Right lung (tissue), 10 donors: ENCODE results near the gene AP5S1. TPM values are rescaled to one million over a fixed set of nuclear protein-coding genes. Genes with fewer than 3 reads are reported as not detected.
A peak's percentile ranks its signal among the peaks of the same experiment; 100 is the strongest.

Experiments used
- DNase-seq, 2 donors: peaks; one replicate each; pipeline ENCODE4 v3.0.0-alpha.2; 2013
- long read RNA-seq, 8 donors: transcript quantifications; one replicate each; lab custom pipeline, GENCODE V29; 2026
- polyA plus RNA-seq, 5 donors: library from polyadenylated mRNA; unstranded; fragments of 120-200 nt; gene quantifications; one replicate each; pipeline versions ENCODE4 v1.2.1 to v1.2.3, GENCODE V29; 2013; ENCODE audit warnings: inconsistent platforms in 1 of 5, low replicate concordance in 1 of 5; ENCODE audit not compliant: insufficient read length in 5 of 5, insufficient read depth in 1 of 5

AP5S1 gene, protein sequence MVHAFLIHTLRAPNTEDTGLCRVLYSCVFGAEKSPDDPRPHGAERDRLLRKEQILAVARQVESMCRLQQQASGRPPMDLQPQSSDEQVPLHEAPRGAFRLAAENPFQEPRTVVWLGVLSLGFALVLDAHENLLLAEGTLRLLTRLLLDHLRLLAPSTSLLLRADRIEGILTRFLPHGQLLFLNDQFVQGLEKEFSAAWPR
- polyA plus RNA-seq: 10 to 100 TPM in 2 of 5 donors, 1 to 10 TPM in 3; 8.6 to 12.9 (median 9.5) TPM
- long read RNA-seq, donor 1, full-length matches to known transcripts: 7 of 7 reads
- long read RNA-seq, donor 1, partial matches to known transcripts: 0 of 7 reads
- long read RNA-seq, donor 1, other reads (novel, unspliced or antisense): 0 of 7 reads
- long read RNA-seq, donor 2, full-length matches to known transcripts: 2 of 2 reads
- long read RNA-seq, donor 2, partial matches to known transcripts: 0 of 2 reads
- long read RNA-seq, donor 2, other reads (novel, unspliced or antisense): 0 of 2 reads
- long read RNA-seq, donor 3, full-length matches to known transcripts: 3 of 12 reads
- long read RNA-seq, donor 3, partial matches to known transcripts: 9 of 12 reads
- long read RNA-seq, donor 3, other reads (novel, unspliced or antisense): 0 of 12 reads
- long read RNA-seq, donor 4, full-length matches to known transcripts: 3 of 3 reads
- long read RNA-seq, donor 4, partial matches to known transcripts: 0 of 3 reads
- long read RNA-seq, donor 4, other reads (novel, unspliced or antisense): 0 of 3 reads
- long read RNA-seq, donor 5, full-length matches to known transcripts: 2 of 2 reads
- long read RNA-seq, donor 5, partial matches to known transcripts: 0 of 2 reads
- long read RNA-seq, donor 5, other reads (novel, unspliced or antisense): 0 of 2 reads
- long read RNA-seq, donor 6, full-length matches to known transcripts: 5 of 5 reads
- long read RNA-seq, donor 6, partial matches to known transcripts: 0 of 5 reads
- long read RNA-seq, donor 6, other reads (novel, unspliced or antisense): 0 of 5 reads
- long read RNA-seq, donor 7, full-length matches to known transcripts: 5 of 5 reads
- long read RNA-seq, donor 7, partial matches to known transcripts: 0 of 5 reads
- long read RNA-seq, donor 7, other reads (novel, unspliced or antisense): 0 of 5 reads
- long read RNA-seq, donor 8, full-length matches to known transcripts: 3 of 3 reads
- long read RNA-seq, donor 8, partial matches to known transcripts: 0 of 3 reads
- long read RNA-seq, donor 8, other reads (novel, unspliced or antisense): 0 of 3 reads

DNA sequence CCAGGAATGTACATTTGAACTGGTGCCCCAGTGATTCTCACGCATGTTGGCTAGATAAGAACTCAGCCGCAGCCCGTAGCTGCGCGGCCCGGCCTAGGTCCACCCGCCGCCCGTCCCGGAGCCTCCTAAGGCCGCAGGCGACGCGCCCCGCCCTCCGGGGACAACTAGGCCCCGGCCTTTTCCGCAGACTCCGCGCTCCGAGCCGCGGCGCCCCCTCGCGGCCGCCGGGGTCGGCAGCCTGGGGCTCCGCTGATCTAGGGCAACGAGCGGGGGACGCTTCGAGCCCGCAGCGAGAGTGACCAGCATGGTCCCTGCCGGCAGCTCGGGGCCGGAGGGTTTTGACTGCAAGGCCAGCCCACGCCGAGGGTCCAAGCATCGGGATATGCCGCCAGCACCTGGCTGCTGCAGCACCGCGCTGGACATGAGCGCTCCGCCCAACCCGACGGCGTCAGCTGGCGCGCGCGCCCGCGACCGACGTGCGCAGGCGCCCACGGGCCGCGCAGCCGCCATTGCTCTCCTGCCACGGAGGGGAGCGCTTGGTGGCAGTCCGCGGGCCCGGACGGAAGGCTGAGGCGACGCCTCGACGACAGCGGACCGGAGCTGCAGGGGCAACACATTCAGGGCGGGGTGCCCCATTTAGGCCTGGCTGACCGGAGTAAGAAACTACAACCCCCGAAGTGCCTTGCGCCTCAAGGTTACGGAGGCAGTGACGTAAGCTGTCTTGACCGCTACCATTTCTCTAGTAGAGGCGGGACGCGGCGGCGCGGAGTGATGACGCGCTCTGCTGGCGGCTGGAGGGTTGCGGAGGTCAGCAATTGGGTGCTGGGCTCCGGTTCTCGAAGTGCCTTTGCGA, at the start of gene AP5S1:
TSS of gene AP5S1 (plus strand) at position 500 of the 853 bp plus-strand sequence. CDS start 1,571 bp downstream, outside the sequence.
- DNase-seq: peak; percentile 98

DNA sequence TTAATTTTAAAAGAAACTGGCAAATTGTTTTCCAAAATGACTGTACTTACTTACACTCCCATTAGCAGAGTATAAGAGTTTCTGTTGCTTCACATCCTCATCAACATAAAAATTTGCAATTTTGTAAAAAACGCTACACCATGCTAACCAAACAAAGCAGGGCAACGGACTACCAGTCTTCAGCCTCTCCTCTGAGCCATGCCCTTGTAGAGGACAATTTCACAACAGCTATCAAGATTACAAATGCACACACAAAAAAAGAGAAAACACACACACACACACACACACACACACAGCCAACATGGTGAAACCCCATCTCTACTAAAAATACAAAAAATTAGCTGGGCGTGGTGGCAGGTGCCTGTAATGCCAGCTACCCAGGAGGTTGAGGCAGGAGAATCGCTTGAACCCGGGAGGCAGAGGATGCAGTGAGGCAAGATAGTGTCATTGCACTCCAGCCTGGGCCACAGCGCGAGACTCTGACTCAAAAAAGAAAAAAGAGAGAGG, 48.7 kb upstream of the AP5S1 start:
- no peak for DNase-seq

DNA sequence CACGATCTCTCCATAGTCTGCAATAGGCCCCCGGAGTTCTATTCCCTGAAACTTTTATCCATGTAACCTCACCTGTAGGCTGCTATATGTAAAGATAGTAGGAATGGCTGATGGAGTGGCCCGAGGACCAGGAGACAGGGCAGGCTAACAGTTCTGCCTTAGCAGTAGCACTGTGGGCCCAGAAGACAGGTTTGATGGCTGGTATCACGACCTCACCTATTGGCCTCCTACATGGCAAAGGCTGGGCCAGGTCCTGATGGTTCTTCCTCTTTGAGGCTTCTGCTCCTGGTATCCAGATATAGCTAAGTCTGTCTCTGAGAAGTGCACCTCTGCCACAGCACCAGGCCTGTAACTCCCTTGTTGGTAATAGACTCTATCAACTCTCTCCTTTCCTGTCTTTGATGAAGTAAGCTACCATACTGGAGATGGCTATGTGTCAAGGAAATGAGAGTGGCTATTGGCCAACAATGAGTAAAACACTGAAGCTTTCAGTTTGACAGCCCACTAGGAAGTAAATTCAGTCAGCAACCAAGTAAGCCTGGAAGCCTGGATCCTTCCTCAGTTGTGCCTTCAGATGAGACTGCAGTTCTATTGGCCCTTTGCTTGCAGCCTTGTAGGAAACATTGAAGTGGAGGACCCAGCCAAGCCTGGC, 44.8 kb upstream of the AP5S1 start:
- no peak for DNase-seq

DNA sequence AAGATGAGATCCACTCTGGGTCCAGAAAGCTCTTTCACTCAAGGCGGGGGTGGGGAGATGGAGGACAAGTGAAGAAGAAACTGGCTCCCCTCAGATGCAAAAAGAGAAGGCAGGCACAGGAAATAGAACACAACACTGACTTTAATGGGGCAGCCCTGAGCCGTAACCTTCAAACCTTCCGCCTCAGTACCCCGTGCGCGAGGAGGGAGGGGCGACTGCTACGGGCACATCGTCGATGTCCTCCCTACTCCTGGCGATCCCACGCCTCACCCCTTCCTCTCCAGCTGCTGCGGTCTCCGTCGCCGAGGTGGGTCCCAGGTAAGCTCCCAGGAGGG, 43.0 kb upstream of the AP5S1 start:
- no peak for DNase-seq

DNA sequence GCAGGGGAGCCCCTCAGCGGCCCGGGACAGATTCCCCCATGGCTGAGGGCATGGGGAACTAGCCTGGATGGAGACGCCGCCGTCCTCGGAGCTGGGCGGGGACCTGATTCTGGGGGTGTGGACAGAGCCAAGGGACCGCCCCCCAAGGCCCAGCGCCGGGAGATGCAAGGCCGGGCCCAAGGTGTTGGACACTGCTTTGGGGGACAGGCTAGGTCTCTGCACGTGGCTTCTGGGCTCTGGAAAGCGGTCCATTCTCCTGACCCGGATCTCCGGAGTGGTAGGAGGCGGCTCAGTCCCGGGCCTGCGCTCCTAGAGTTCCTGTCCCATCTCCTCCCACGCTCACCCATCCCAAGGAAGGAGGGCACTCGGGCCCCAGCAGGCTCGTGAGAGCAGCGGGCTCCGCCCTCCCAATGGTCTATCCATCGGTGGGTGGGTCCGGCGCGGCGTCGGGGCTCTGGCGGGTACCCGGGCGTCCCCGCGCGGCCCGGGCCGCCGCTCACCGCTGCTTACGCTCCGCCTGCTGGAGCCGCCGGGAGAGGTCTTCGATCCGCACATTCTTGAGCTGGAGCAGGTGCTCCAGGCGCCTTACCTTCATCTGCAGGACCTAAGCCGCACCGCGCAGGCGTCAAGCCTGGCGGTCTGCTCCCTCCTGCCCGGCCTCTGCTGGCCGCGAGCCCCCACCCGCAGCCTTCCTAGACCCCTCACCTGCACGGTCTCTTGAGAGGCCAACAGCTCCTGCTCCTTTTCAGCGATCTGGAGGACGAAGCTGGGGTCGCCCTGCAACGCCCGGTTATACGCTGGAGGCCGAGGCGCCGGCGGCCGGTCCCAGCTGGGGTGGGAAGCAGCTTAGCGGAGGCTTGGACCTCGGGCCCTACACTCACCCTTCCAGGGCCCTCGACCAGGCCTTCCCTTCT, 42.4 kb upstream of the AP5S1 start:
- no peak for DNase-seq

DNA sequence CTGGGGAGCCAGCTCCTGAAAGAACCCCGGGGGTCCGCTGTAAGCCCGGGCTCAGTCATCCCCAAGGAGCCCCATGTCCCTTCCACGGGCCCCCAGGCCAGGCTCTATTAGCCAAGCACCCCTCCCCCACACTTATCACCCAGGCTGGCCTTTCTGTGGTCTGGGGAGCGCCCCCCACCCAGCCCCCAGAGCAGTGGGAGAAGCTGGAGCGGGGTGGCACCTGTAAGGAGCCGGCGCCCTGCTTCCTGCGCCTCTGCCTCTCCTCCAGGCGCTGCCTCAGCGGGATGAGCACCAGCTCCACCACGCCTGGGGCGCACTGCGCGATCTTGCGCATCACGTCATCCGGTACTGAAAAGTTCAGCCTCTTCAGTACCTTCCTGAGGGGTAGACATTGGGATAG, 41.4 kb upstream of the AP5S1 start:
- DNase-seq: no peak

DNA sequence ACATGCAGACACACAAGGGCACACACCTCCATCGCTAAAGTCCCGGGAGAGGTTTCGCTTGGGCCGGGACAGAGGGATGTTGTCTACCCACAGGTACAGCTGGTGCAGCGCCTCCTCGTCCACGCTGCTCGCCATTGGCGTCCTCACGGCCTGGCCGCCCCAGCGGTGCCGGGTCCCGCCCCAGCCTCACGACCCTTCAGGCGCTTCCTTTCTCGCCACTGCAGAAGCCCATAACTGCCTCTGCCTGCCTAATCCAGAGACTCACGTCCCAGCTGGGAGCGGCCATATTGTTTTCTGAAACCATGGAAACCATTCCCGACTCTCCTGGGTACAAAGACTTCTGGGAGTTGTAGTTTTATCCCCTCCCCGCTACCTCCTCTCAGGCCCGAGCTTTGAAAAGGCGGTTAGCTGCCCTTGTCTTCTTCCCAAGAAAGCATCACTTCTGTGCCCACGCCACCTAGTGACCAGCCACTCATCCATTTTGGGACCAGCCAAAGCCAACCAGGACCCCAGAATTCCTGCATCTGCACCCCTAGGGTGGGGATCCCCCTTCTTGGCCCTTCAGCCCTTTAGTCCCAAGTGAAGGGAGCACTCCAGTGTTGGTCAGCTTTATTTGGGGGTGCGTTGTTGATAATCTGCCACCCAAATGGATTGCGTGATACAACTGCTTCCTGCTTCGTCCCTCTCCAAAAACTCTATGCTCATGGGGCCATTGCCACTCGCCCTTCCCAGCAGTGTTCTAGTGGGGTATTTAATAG, 39.0 kb upstream of the AP5S1 start, which contains the start of gene SPEF1:
TSS of gene SPEF1 (minus strand) at position 296 of the 758 bp plus-strand sequence. CDS start at position 135, 161 bp downstream.
- DNase-seq: peak; percentile 83 to 86

DNA sequence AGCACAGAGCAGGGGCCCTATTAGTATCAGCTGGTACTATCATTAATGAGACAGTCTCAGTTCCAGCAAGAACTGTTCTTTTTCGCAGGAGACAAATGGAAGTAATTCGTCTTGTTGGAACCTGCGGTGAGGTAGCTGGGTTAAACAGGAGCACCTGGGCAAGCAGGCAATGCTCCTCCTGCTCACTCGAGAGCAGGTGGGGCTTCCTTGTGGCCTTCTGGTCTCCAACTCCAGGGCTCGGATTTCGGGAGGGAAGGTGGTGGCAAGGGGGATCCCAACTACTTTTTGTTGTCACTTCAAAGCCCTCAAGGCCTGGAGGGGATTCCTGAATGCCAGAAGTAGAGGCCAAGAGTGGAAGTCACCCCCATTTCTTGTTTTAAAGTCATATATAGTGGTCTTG, 37.8 kb upstream of the AP5S1 start:
- DNase-seq: no peak

DNA sequence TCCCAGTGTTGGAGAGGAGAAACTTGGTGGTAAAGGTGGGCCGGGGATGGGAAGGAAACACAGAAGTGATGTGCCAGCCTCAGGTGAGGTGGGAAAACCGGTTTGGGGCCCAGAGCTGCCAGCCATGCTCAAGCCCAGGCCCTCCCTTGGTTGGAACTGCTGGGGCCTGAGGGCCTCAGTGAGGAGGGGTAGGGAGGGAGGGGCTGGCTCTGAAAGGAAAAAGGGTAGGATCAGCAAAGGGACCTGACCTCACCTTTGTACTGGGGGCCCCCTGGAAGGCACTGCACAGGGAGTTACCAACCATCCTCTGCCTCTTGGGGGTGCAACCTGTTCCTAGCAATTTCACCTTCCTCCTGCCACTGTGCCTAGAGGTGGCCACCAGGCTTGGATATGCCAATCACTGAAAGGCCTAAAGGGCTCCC, 37.3 kb upstream of the AP5S1 start:
- no peak for DNase-seq

DNA sequence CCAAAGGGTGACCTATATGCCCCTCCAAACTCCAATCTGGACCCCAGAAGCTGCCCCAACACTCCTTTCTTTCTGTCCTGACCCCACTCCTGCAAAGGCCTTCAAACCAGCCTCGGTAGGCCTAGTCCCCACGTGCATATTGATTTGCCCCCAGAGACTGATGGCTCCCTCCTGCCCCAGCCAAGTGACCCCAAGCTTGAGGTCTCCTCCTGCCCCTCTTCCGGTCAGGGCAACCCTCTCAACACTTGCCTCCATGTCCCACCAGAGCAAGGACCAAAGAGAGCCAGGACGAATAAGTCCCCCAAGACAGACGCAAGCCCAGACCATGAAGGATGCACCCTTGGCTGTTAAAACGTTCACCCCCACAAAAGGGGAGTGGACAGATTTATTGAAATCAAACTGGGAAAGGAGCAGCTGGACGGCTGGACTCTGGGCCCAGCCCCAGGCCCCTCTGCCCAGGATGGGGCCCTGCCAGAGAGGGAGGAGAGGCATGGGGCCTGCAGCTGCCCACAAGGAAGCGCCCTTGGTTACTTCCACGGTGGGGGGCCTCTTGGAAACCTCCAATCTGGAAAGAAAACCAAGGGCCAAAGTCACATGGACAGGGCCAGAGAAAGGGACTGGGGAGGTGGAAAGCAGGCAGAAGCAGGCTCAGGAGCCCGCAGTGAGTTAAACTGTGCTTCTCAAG, 36.7 kb upstream of the AP5S1 start:
- DNase-seq: no peak

DNA sequence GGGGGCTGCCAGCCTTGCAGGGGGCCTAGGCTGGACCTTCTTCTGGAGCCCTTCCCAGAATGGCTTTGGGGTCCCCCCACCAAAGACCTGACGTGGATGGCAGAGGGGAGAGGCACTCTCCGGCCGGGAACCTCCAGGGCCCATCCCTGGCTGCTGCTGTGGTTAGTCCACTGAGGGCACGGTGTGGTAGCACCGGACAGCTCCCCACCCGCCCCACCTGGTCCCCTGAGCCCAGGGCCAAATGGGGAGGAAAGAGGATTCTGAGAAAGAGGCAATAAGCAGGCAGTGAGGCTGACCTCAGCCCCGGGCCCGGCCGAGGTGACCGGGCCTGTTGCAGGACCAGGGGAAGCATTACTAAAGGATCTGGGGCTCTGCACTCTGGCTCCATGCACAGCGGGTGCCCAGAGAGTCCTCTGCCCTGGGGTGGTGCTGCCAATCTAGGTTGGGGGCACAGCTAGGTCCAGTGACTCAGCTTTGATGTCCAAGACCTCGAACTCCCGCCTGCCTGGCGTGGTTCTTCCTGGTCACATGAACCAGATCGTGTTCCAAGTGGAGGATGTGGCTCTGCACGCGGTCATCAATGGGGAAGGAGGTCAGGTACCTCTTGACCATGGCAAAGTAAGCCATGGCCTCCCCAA, 36.0 kb upstream of the AP5S1 start:
- no peak for DNase-seq

DNA sequence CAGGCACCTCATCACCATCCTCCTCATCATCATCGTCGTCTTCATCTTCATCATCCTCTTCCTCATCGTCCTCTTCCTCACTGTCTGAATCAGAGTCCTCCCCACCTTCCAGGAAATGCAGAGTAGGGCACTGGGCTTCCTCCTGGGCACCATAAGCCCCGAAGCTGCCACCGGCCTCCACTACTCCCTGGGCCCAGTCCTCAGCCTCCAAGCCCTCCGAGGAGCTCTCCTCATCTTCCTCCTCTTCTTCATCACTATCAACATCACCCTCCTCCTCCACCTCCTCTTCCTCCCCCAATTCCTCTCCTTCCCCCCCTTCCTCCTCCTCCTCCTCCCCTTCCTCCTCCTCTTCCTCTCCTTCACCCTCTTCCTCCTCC, 35.5 kb upstream of the AP5S1 start:
- no peak for DNase-seq

DNA sequence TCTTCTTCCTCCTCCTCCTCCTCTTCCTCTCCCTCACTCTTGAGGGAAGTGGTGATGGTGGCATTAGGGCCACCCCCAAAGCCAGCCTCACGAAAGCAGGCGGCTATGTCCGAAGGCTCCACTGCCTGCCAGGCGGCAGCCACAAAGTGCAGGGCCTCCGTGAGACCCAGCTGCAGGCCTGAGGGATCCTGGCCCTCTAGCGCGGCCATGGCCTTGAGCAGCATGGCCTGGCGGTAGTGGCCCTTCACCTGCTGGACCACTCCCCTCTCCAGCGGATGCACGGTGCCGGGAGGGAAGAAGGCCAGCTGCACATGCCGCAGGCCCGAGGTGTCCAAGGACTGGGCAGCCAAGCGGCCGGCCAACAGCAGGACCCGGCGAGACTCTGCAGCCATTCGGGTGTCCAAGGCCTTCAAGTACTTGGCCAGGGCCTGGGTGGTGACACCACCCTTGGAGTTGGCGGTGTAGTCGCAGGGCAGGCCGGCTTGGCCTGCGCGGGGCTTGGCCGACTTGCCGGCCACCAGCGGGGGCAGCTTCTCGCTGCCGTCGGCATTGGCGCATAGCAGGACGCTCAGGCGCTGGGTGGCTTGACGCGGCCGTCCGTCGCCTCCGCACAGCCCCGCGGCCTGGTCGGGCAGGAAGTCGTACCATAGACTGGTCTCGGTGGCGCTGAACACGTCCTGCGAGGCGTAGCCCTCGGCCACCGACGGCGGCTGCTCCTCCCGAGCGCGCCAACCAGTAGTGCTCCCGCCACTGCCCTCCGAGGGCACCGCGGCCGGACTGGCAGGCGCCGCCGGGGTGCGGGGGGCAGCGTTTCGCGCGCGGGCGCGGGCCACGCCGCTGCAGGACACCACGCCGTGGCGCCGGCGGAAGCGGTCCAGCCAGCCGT, 34.9 kb upstream of the AP5S1 start:
- DNase-seq: no peak

DNA sequence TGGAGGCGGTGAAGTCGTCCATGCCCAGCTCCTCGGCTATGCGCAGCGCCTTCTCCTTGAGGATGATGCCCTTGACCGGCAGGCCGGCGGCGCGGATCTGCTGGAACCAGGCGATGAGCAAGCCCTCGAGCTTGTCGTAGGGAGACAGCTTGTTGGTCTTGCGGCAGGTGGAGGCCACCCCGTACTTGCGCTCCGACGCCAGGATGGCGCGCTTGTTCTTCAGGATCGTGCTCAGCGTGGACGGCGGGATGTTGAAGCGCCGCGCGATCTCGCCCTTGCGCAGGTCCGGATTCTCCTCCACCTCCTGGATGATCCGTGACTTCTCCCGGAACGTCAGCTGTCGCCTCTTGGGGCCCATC, 34.2 kb upstream of the AP5S1 start:
- DNase-seq: no peak

DNA sequence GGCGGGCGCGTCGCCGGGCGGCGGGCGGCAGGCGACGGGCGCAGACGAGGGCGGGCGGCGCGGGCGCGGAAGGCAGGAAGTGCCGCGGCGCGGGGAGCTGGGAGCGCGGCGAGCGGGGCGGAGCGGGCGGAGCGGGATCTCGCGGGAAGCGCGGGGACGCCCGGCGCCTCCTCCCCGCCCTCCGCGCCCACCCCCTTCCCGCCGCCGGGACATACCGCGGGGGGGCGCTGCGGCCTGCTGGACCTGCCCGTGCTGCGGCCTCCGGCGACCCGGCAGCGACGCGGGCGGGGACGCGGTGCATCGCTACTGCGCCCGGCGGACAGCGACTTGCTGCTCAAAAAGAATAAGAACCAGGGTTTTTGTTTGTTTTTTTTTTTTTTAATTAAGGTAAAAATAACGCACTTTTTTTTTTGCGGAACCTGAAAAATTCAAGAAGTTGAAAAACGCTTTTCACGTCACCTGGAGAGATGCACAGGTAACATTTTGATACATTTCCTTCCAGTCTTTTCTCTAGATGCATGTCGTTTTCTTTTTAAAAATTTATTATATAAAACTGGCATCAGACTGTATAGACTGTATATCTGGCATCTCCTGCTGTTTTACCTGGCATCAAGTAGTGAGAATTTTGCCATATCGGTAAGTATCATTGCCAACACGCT, 33.6 kb upstream of the AP5S1 start, which contains the start of gene CENPB:
TSS of gene CENPB (minus strand) at position 76 of the 659 bp plus-strand sequence. CDS start 257 bp downstream, outside the sequence.
- DNase-seq: peak; percentile 86 to 89
